SH-SY5Y (cell line): ENCODE data around the gene MCOLN3.

ENCODE experiments used
- GATA2 ChIP-seq: IDR thresholded peaks from 2 replicates; pipeline ENCODE4 v1.6.1; 2011; ENCODE audit warnings: mild to moderate bottlenecking, low read depth, low read length
- GATA3 ChIP-seq: IDR thresholded peaks from 2 replicates; pipeline ENCODE4 v1.6.1; 2011; ENCODE audit warnings: low read depth, mild to moderate bottlenecking, low read length, moderate library complexity

GRCh38 chr1:85025940-85026339, 22.4 kb downstream of the MCOLN3 start:
- TF ChIP-seq GATA2 (no peak), GATA3 (no peak)
